Dedifferentiated amniotic fluid mesenchymal stem cell (primary cell): ENCODE data around the gene RAMP1.
"Not testable (repeated sequence)": the region's sequence is repeated elsewhere in the genome, so short reads cannot be mapped to it uniquely, and the experiment has no call there.

Source experiments
- DNase-seq: peaks from one replicate; pipeline ENCODE4 v3.0.0-alpha.2; 2016; ENCODE audit errors: extremely low spot score

The RAMP1 gene

DNA sequence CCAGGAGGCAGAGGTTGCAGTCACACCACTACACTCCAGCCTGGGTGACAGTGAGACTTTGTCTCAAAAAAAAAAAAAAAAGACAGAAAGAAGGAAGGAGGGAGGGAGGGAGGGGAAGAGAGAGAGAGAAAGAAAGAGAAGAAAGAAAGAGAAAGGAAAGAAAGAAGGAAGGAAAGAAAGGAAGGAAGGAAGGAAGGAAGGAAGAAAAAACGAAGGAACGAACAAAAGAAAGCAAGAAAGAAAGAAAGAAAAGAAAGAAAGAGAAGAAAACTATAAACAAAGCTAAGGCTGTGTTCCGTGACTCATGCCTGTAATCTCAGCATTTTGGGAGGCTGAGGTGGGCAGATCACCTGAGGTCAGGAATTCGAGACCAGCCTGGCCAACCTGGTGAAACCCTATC is 91.9 kb downstream of the RAMP1 start:
- not testable (repeated sequence) for DNase-seq

DNA sequence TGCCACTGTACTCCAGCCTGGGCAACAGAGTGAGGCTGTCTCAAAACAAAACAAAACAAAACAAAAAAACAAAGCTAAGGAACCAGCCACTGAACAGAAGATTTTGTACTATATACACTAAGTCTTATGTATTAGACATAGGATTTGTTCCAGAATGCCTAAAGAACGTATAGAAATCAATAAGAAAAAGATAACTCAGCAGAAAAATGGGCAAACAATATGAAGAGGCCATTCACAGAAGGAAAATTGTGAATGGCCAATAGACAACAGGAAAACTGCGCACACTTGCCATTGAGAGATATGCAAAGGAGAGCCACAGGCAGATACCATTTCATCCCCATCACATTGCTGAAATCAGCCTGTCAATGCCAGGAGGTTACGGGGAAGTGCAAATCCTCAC is 92.5 kb downstream of the RAMP1 start:
- DNase-seq = no peak

GRCh38 chr2:237952851-237953250 is 93.4 kb downstream of the RAMP1 start:
- no peak for DNase-seq

DNA sequence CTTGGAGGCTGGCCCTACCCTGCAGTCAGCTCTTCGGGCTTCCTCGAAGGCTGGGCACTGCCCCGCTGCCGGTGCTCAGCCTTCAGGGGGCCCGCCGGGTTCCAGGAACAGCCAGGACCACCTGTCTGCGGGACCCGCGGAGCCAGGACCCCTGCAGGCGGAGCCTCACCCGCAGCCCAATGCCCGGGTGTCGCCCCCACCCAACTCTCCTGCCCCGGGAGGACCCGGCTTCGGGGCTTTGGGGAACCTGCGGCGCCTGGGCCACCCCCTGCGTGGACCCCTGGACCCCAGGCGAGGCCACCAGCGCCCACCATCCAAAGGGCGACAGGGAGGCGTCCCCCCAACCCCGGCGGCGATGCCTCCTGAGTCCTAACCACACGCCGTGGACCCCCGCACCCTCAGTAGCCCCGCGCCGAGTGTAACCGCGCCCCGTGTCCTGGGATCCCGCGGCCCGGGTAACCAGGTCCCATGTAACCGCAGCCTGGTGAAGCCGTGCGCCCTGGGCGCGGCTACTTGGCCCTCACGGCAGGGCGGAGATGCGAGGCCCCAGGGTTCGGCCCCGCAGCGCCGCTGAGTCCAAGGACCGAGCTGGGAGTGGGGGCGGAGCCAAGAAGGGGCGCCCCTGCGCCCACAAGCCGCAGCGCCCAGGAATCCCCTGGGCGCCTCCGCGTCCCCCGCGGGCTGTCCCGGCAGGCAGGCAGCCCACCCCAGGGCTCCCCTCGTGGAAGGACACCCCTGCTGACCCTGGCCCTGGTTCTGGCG is 96.4 kb downstream of the RAMP1 start:
- no peak for DNase-seq

- DNase-seq = no peak
Measured at GRCh38 chr2:237956402-237956736, 96.9 kb downstream of the RAMP1 start.

DNA sequence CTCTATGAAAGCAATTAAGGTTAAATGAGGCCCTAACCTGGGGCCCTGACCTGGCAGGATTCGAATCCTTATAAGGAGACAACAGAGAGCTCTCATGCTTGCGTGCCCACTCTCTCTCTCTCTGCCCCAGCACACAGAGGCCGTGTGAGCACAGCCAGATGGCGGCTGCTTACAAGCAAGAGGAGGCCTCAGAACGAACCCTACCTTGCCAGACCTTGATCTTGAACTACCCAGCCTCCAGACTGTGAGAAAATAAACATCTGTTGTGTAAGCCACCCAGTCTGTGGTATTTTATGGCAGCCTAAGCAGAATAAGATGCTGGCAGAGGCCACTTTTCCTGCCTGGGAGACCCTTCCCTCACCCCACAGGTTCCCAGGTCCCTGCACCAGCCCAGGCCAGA is 102.2 kb downstream of the RAMP1 start:
- no peak for DNase-seq
